GM23248 (cell line): ENCODE data around the gene PDILT. TPM values are rescaled to one million over a fixed set of nuclear protein-coding genes. Genes with fewer than 3 reads are reported as not detected.

Experiments
- DNase-seq: peaks from one replicate; pipeline ENCODE4 v3.0.0-alpha.2; 2015
- H2AFZ ChIP-seq: fragments of 200-600 bp; sonication (generic); 2 replicates; pipeline ENCODE4 v1.6.1; 2016; ENCODE audit warnings: antibody characterized with exemption
- H3F3A ChIP-seq: fragments of 200-600 bp; sonication (generic); 2 replicates; pipeline ENCODE4 v1.6.1; 2016; ENCODE audit warnings: mild to moderate bottlenecking, antibody characterized with exemption, mixed run types; ENCODE audit not compliant: insufficient read depth
- H3K27ac ChIP-seq: fragments of 200-600 bp; sonication (generic); 2 replicates; pipeline ENCODE4 v1.5.1; 2016; ENCODE audit warnings: mild to moderate bottlenecking
- H3K27me3 ChIP-seq: fragments of 200-600 bp; sonication (generic); replicated peaks from 2 replicates; pipeline ENCODE4 v1.6.1; 2016; ENCODE audit warnings: mild to moderate bottlenecking; ENCODE audit not compliant: insufficient read depth
- H3K36me3 ChIP-seq: fragments of 200-600 bp; sonication (generic); 2 replicates; pipeline ENCODE4 v1.6.1; 2016; ENCODE audit warnings: low read depth, mild to moderate bottlenecking
- H3K4me1 ChIP-seq: fragments of 200-600 bp; sonication (generic); 2 replicates; pipeline ENCODE4 v1.6.1; 2016; ENCODE audit warnings: mild to moderate bottlenecking; ENCODE audit not compliant: insufficient read depth
- H3K4me2 ChIP-seq: fragments of 200-600 bp; sonication (generic); one replicate; pipeline ENCODE4 v1.6.1; 2016; ENCODE audit warnings: mild to moderate bottlenecking; ENCODE audit not compliant: unreplicated experiment
- H3K4me3 ChIP-seq: fragments of 200-600 bp; sonication (generic); 2 replicates; pipeline ENCODE4 v1.5.1; 2016; ENCODE audit warnings: mild to moderate bottlenecking
- H3K79me2 ChIP-seq: fragments of 200-600 bp; sonication (generic); 2 replicates; pipeline ENCODE4 v1.6.1; 2016; ENCODE audit warnings: mild to moderate bottlenecking; ENCODE audit not compliant: insufficient read depth
- H3K9ac ChIP-seq: fragments of 200-600 bp; sonication (generic); 2 replicates; pipeline ENCODE4 v1.6.1; 2016; ENCODE audit warnings: mild to moderate bottlenecking
- H3K9me2 ChIP-seq: fragments of 200-600 bp; sonication (generic); 2 replicates; pipeline ENCODE4 v1.6.1; 2016; ENCODE audit warnings: mixed run types, mild to moderate bottlenecking, moderate library complexity; ENCODE audit not compliant: insufficient read depth
- H3K9me3 ChIP-seq: fragments of 200-600 bp; sonication (generic); one replicate; pipeline ENCODE4 v1.6.1; 2017; ENCODE audit warnings: low read depth
- H4K20me1 ChIP-seq: fragments of 200-600 bp; sonication (generic); 2 replicates; pipeline ENCODE4 v1.6.0; 2016; ENCODE audit not compliant: insufficient read depth
- EZH2 ChIP-seq: fragments of 200-600 bp; sonication (generic); IDR thresholded peaks from 2 replicates; pipeline ENCODE4 v1.6.1; 2018; ENCODE audit warnings: antibody characterized with exemption, mild to moderate bottlenecking; ENCODE audit not compliant: insufficient read depth, poor library complexity, severe bottlenecking
- EZH2phosphoT487 ChIP-seq: fragments of 200-600 bp; sonication (generic); IDR thresholded peaks from 2 replicates; pipeline ENCODE4 v1.6.1; 2018; ENCODE audit warnings: antibody characterized with exemption, moderate library complexity, mild to moderate bottlenecking, low read depth; ENCODE audit not compliant: insufficient read depth
- WGBS, 2 experiments: methylation state at CpG; one replicate each; pipeline ENCODE4 v1.1.6; 2015 to 2017; ENCODE audit warnings: low lambda C conversion rate in 2 of 2, low coverage in 1 of 2; ENCODE audit errors: missing lambda C conversion rate in 2 of 2; 5-methylcytosine and 5-hydroxymethylcytosine counted together
- in situ Hi-C: fragments of 300-500 bp; cut with MboI; formaldehyde crosslinking; loops from 2 replicates; pipeline ENCODE4 v1.15.0; 2020
- polyA plus RNA-seq: library from polyadenylated mRNA; unstranded; fragments of >200 nt; fragmentation: Nextera tagmentation; extraction: Ambion mirVana; gene quantifications from 2 replicates; pipeline ENCODE4 v1.2.1, GENCODE V29; 2016
- total RNA-seq: library from RNA; depleted of rRNA; stranded (reverse); fragments of >200 nt; shearing (Covaris generic); gene quantifications from 2 replicates; pipeline ENCODE4 v1.2.3, GENCODE V29; 2014

The PDILT gene
- total and polyA plus RNA-seq, 2 experiments from 2014 or later: not detected

DNA sequence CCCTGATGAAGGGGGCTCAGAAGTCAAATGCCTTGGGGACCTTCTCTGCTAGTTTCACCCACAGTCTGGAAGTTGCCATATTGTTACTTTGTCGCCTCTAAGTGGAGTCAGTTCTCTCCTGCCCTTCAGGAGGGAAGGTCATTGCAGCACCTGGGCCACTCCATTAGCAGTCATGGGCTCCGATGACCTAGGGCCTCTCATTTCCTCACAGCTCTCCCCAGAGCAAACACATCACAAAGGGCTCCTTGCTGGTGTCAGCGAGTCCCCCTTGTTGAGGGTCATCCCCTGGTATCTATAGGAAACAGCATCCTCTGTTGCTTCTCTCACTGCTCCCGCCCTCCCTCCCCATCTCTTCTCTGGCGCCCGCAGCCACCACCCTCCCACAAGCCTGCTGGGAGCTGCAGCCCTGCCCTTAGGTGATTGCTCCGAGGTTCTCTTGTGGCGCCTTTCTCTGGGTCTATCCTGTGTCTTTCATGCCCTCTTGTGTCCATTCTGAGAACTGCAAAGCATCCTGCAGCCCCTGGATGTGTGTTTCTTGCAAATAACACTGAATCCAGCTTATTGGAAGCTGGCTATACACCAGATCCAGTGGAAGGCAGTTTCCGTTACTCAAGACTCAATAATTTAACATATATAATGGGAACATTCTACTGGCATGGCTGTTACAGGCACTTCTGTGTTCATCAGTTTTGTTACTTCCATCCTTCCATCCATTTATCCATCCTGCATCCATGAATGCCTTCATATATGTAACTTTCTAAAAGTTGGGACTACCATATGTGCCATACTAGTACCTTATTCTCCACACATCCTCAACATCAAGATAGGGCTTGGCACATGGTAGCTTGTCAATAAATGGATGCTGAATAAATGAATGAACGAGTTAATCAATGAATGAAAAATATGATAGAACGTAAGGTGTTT is 21.2 kb downstream of the PDILT start:
- Histone ChIP-seq H3K9ac (no peak overlapping the region), H3K79me2 (no peaks in the 10 kb centered on the region), H3K9me3 (no peaks in the 10 kb centered on the region), H3K4me2 (no peak overlapping the region), H3K9me2 (no peaks in the 10 kb centered on the region), H3F3A (no peaks in the 10 kb centered on the region), H3K4me1 (no peaks in the 10 kb centered on the region), H3K36me3 (no peaks in the 10 kb centered on the region), H3K27ac (no peak overlapping the region), H2AFZ (no peak overlapping the region), H3K27me3 (no peaks in the 10 kb centered on the region), H3K4me3 (no peak overlapping the region), H4K20me1 (no peaks in the 10 kb centered on the region)
- 19 to 21% methylated on average over 10 to 11 of the region's 11 CpGs for WGBS, 2 experiments
- in situ Hi-C loops: loop anchor here (5.0 kb wide), 1 partner anchor 476 kb away; no protein-coding TSS in a partner anchor
- DNase-seq: peak; percentile 72
- no peak for TF ChIP-seq EZH2phosphoT487
- TF ChIP-seq EZH2: no peak

DNA sequence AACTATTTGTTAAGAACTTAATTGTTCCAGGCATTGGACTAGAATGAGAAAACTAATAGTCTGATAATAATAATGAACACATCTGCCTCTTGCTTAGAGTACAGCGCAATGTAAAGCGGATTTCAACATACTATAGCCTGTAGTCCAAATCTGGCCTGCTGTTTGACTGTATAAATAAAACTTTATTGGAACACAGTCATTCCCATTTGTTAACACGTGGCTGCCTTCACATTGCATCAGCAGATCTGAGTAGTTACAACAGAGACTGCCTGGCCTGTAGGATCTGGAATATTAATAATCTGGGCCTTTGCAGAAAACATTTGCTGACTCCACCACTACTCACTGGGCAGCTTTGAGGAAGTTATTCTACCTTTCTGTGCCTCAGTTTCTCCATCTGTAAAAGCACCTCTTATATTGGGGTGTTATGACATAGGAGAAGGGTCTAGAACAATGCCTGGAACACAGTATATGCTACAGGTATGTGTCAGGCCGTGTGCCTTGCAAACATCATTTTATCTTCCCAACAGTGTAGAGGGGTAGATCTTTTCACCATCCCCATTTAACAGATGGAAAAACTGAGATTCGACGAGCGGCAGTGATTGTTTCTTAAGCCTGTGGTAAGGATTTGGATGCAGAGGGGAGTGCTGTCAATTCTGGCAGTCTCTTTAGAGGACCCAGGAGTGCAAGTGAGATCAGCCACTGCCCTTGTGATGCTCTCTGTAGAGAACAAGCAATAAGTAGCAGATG is 22.2 kb downstream of the PDILT start:
- Histone ChIP-seq H3K9me2 (no peaks in the 10 kb centered on the region), H3K4me3 (no peak overlapping the region), H3K4me1 (no peaks in the 10 kb centered on the region), H4K20me1 (no peaks in the 10 kb centered on the region), H3K36me3 (no peaks in the 10 kb centered on the region), H3K9ac (no peak overlapping the region), H3K9me3 (no peaks in the 10 kb centered on the region), H3F3A (no peaks in the 10 kb centered on the region), H3K4me2 (no peak overlapping the region), H3K27me3 (no peaks in the 10 kb centered on the region), H3K27ac (no peak overlapping the region), H3K79me2 (no peaks in the 10 kb centered on the region), H2AFZ (no peak overlapping the region)
- in situ Hi-C loops: loop anchor here (5.0 kb wide), 1 partner anchor 475 kb away; no protein-coding TSS in a partner anchor
- DNase-seq: no peak
- 66 to 68% methylated on average over 7 of the region's 7 CpGs for WGBS, 2 experiments
- no peak for TF ChIP-seq EZH2phosphoT487
- no peak for TF ChIP-seq EZH2

DNA sequence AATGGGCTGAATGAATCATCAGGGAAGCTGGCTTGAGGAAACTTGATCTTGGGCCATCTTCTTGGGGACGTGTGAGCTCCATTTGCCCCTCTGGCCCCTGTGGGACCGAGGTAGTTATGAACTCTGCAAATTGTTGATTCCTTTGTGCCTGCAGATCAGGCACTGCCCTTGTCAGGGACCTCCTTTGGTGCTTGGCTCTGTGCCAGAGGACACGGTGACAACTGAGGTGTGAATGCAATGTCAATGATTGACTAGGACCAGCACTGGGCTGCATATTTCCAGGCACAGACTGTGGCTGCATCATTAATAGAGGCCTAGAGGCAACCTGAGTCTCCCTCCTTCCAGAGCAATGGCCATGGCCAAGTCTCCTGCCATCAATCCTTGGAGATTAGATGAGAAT is 23.8 kb downstream of the PDILT start:
- in situ Hi-C loops: loop anchor here (5.0 kb wide), 1 partner anchor 473 kb away; no protein-coding TSS in a partner anchor
- H3K9me3 ChIP-seq: no peaks in the 10 kb centered on the region

DNA sequence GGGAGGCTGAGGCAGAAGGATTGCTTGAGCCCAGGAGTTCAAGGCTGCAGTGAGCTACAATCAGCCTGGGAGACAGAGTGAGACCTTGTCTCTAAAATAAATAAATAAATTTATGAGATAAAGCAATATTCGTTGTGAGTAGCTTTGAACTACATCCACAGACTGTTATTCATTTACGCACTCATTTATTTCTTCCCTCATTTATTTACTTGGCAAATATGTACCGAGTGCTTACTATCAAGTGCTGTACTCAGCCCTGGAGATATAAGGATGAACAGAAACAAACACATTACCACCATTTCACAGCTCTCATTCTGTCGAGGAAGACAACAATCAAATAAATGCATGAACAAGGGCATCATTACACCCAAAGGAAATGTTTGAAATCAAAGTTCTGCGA is 27.4 kb downstream of the PDILT start:
- Histone ChIP-seq H3K4me2 (no peak overlapping the region), H3K9me2 (no peaks in the 10 kb centered on the region), H3K27ac (no peak overlapping the region), H2AFZ (no peak overlapping the region), H3K79me2 (no peaks in the 10 kb centered on the region), H3K4me1 (no peaks in the 10 kb centered on the region), H3K4me3 (no peak overlapping the region), H4K20me1 (no peaks in the 10 kb centered on the region), H3F3A (no peaks in the 10 kb centered on the region), H3K9me3 (no peaks in the 10 kb centered on the region), H3K36me3 (no peaks in the 10 kb centered on the region), H3K27me3 (no peaks in the 10 kb centered on the region), H3K9ac (no peak overlapping the region)
- TF ChIP-seq EZH2 (no peak), EZH2phosphoT487 (no peak)
- WGBS, 2 experiments: 47 to 56% methylated on average over 5 of the region's 5 CpGs
- no peak for DNase-seq
- in situ Hi-C loops: no loop called here

More for the DNA sequence above, 23.8 kb downstream of the PDILT start:
- Histone ChIP-seq H3K27me3 (no peaks in the 10 kb centered on the region), H3K36me3 (no peaks in the 10 kb centered on the region), H4K20me1 (no peaks in the 10 kb centered on the region), H3K79me2 (no peaks in the 10 kb centered on the region), H3F3A (no peaks in the 10 kb centered on the region), H3K9ac (no peak overlapping the region), H3K4me3 (no peak overlapping the region), H2AFZ (no peak overlapping the region), H3K9me2 (no peaks in the 10 kb centered on the region), H3K4me2 (no peak overlapping the region), H3K4me1 (no peaks in the 10 kb centered on the region), H3K27ac (no peak overlapping the region)
- 27 to 51% methylated on average over 3 of the region's 3 CpGs for WGBS, 2 experiments
- no peak for DNase-seq
- no peak for TF ChIP-seq EZH2phosphoT487
- TF ChIP-seq EZH2: no peak
